HepG2 (cell line): ENCODE data around the gene APBA3. TPM values are rescaled to one million over a fixed set of nuclear protein-coding genes. Genes with fewer than 3 reads are reported as not detected.
"Not testable (repeated sequence)": the region's sequence is repeated elsewhere in the genome, so short reads cannot be mapped to it uniquely, and the experiment has no call there.

Source experiments
- ATAC-seq: fragments of 200-7000 bp; cut with Tn5 transposase; 3 replicates; pipeline ENCODE4 v1.9.1; 2020; ENCODE audit warnings: mild to moderate bottlenecking, moderate library complexity
- BruUV-seq: library from RNA; stranded (reverse); fragments of 400-500 nt; replicated peaks from 2 replicates; lab custom pipeline; 2021; lab: Mats Ljungman, UMichigan
- CTCF ChIA-PET: fragments of 300-600 bp; formaldehyde crosslinking; extraction: SDS; loops from one replicate; lab custom pipeline; 2021; ENCODE audit warnings: low total read pairs, inconsistent platforms, low intra/inter-chr PET ratio; lab: Yijun Ruan, JAX
- POLR2A ChIA-PET: fragments of 350-600 bp; sonication (Branson Sonifier 250); formaldehyde crosslinking; loops from one replicate; lab custom pipeline; 2020; ENCODE audit warnings: antibody characterized with exemption, inconsistent platforms; lab: Yijun Ruan, JAX
- DNase-seq: peaks from one replicate; pipeline ENCODE4 v3.0.0-alpha.2; 2015; ENCODE audit warnings: low spot score
- FAIRE-seq: peaks from 3 replicates; lab custom pipeline; 2011; peaks lifted over from hg19 to GRCh38; lab: Jason Lieb, UNC
- H2AFZ ChIP-seq: one replicate; pipeline ENCODE4 v1.6.1; 2011; ENCODE audit warnings: low read length, inconsistent platforms
- H3K27ac ChIP-seq: fragments of 300-600 bp; 3 replicates; pipeline ENCODE4 v1.8.0; 2011; ENCODE audit warnings: mixed run types, mild to moderate bottlenecking, mixed read lengths, low read length, inconsistent platforms; ENCODE audit not compliant: insufficient read depth; ENCODE audit errors: extremely low read length
- H3K27me3 ChIP-seq, 2 experiments: fragments of 200-600 bp in 1 of 2; 2 replicates in 1 of 2; 3 replicates in 1 of 2; pipeline versions ENCODE4 v1.6.0 to v1.8.0; 2011; ENCODE audit warnings: low read length in 2 of 2, mild to moderate bottlenecking in 2 of 2, moderate library complexity in 2 of 2, inconsistent platforms in 1 of 2; ENCODE audit not compliant: insufficient read depth in 2 of 2, control insufficient read depth in 1 of 2
- H3K36me3 ChIP-seq, 2 experiments: fragments of 200-600 bp in 1 of 2; replicated peaks in 1 of 2; 2 replicates in 1 of 2; 3 replicates in 1 of 2; pipeline versions ENCODE4 v1.5.1 to v1.8.0; 2011; ENCODE audit warnings: low read length in 2 of 2, inconsistent platforms in 1 of 2; ENCODE audit not compliant: insufficient read depth in 2 of 2, control insufficient read depth in 1 of 2
- H3K4me1 ChIP-seq: 2 replicates; pipeline ENCODE4 v1.5.1; 2012; ENCODE audit warnings: low read length, inconsistent platforms; ENCODE audit not compliant: insufficient read depth
- H3K4me2 ChIP-seq: 2 replicates; pipeline ENCODE4 v1.6.0; 2011; ENCODE audit warnings: low read depth, low read length, inconsistent platforms
- H3K4me3 ChIP-seq, 3 experiments: fragments of 200-600 bp in 1 of 3; sonication (generic), shearing (Covaris generic) in 1 of 3; replicated peaks in 1 of 3; 2 replicates each; pipeline ENCODE4 v1.5.1; 2011 to 2016; ENCODE audit warnings: low read length in 3 of 3, inconsistent platforms in 2 of 3, low read depth in 2 of 3, mild to moderate bottlenecking in 2 of 3, control low read depth in 1 of 3, mixed read lengths in 1 of 3; ENCODE audit not compliant: insufficient read depth in 1 of 3
- H3K79me2 ChIP-seq: one replicate; pipeline ENCODE4 v1.6.1; 2011; ENCODE audit warnings: low read length, inconsistent platforms; ENCODE audit not compliant: insufficient read depth
- H3K9ac ChIP-seq: 2 replicates; pipeline ENCODE4 v1.6.0; 2011; ENCODE audit warnings: mild to moderate bottlenecking, low read depth, low read length, inconsistent platforms; ENCODE audit not compliant: insufficient read depth
- H3K9me3 ChIP-seq: 2 replicates; pipeline ENCODE4 v1.5.1; 2012; ENCODE audit warnings: mild to moderate bottlenecking, low read length
- H4K20me1 ChIP-seq: 2 replicates; pipeline ENCODE4 v1.6.0; 2011; ENCODE audit warnings: inconsistent platforms, mild to moderate bottlenecking, low read length, moderate library complexity; ENCODE audit not compliant: insufficient read depth
- ARHGAP35 ChIP-seq: sonication (generic); formaldehyde crosslinking; IDR thresholded peaks from 2 replicates; pipeline ENCODE4 v1.9.0; 2022; ENCODE audit warnings: mild to moderate bottlenecking, inconsistent platforms, moderate library complexity, missing genetic modification reagents, borderline replicate concordance
- HOXA5 ChIP-seq: sonication (generic); formaldehyde crosslinking; IDR thresholded peaks from 2 replicates; pipeline ENCODE4 v1.4.0; 2020; ENCODE audit warnings: missing genetic modification reagents
- MAFG ChIP-seq: sonication (generic); formaldehyde crosslinking; IDR thresholded peaks from 2 replicates; pipeline ENCODE4 v1.5.1; 2020; ENCODE audit warnings: mild to moderate bottlenecking, missing genetic modification reagents
- POLR2AphosphoS5 ChIP-seq: IDR thresholded peaks from 2 replicates; pipeline ENCODE4 v1.6.1; 2012; ENCODE audit warnings: low read depth, low read length
- RBFOX2 ChIP-seq: fragments of 200-400 bp; formaldehyde crosslinking; IDR thresholded peaks from 2 replicates; pipeline ENCODE4 v1.6.1; 2017; ENCODE audit warnings: low read depth, mild to moderate bottlenecking, low read length
- SRY ChIP-seq: sonication (generic); formaldehyde crosslinking; IDR thresholded peaks from 2 replicates; pipeline ENCODE4 v1.8.0; 2022; ENCODE audit warnings: mild to moderate bottlenecking, missing genetic modification reagents
- TBP ChIP-seq: sonication (generic); formaldehyde crosslinking; IDR thresholded peaks from 2 replicates; pipeline ENCODE4 v1.5.0; 2020; ENCODE audit warnings: missing genetic modification reagents
- ZBTB33 ChIP-seq: sonication (generic); formaldehyde crosslinking; IDR thresholded peaks from 2 replicates; pipeline ENCODE4 v1.4.0; 2020; ENCODE audit warnings: missing genetic modification reagents
- ZBTB7B ChIP-seq: sonication (generic); formaldehyde crosslinking; IDR thresholded peaks from 2 replicates; pipeline ENCODE4 v1.4.0; 2020; ENCODE audit warnings: missing genetic modification reagents
- ZSCAN22 ChIP-seq: sonication (generic); formaldehyde crosslinking; IDR thresholded peaks from 2 replicates; pipeline ENCODE4 v1.4.0; 2020; ENCODE audit warnings: mild to moderate bottlenecking, missing genetic modification reagents
- WGBS: methylation state at CpG from one replicate; pipeline ENCODE4 v1.1.6; 2017; ENCODE audit warnings: low lambda C conversion rate; 5-methylcytosine and 5-hydroxymethylcytosine counted together
- in situ Hi-C: cut with HindIII; loops from 2 replicates; pipeline ENCODE4 v1.10.0; 2017; ENCODE audit warnings: low pct_unique_long_range_greater_than_20kb; ENCODE audit not compliant: extremely low pct_ligation_motif_present
- intact Hi-C: fragments of 100-400 bp; cut with micrococcal nuclease; formaldehyde crosslinking; loops from one replicate; pipeline ENCODE4 v1.10.0; 2022; ENCODE audit not compliant: unreplicated experiment
- polyA plus RNA-seq, 8 experiments: library from polyadenylated mRNA; depleted of rRNA in 3 of 8; stranded (reverse) in 7 of 8; unstranded in 1 of 8; fragments of >200 nt; fragmentation: Illumina TruSeq in 4 of 8; extraction: Trizol in 4 of 8; gene quantifications; 2 replicates each; pipeline versions ENCODE4 v1.2.1 to v1.2.3, GENCODE V29; 2011 to 2016; ENCODE audit warnings: low read depth in 4 of 8, missing spikeins in 1 of 8, mixed read lengths in 1 of 8; ENCODE audit not compliant: insufficient read depth in 1 of 8
- total RNA-seq, 5 experiments: library from RNA; depleted of rRNA; stranded (reverse); fragments of >200 nt; fragmentation: Illumina TruSeq; extraction: Trizol; gene quantifications; 2 replicates each; pipeline ENCODE4 v1.2.3, GENCODE V29; 2016; ENCODE audit warnings: low read depth in 1 of 5

The APBA3 gene
- total and polyA plus RNA-seq, 2 of the 13 experiments (the other 11 are each of a cell fraction or from before 2014, with no cell fraction given): 14.2 to 14.3 TPM

GRCh38 chr19:3767050-3767449, 5.6 kb upstream of the APBA3 start:
- 85% methylated on average over 10 of the region's 23 CpGs for WGBS
- peaks cover 9 to 20% of the 10 kb centered on the region in 2 experiments; a peak in 2 of 5 replicates for H3K36me3 ChIP-seq
- no peak overlapping the region for H3K27ac ChIP-seq
- peaks cover 5% of the 10 kb centered on the region for H3K79me2 ChIP-seq
- POLR2A ChIA-PET: no interaction called here
- no peak for ATAC-seq
- no peak overlapping the region for H3K9ac ChIP-seq
- CTCF ChIA-PET: no interaction called here
- H4K20me1 ChIP-seq: no peaks in the 10 kb centered on the region
- FAIRE-seq: no peak
- no peak for DNase-seq
- no TSS peak for BruUV-seq
- H3K4me3 ChIP-seq: no peak overlapping the region
- H3K4me1 ChIP-seq: peaks cover 6% of the 10 kb centered on the region
- no peak overlapping the region for H3K4me2 ChIP-seq
- intact Hi-C loops: loop anchor here (10.0 kb wide), 1 partner anchor 62 kb away; the partner anchor contains the start of genes PIP5K1C and TJP3
- H2AFZ ChIP-seq: no peak overlapping the region
- H3K9me3 ChIP-seq: no peaks in the 10 kb centered on the region
- TF ChIP-seq TBP (no peak), RBFOX2 (peak; percentile 53; the same call in 1 of the 2 replicates)
- in situ Hi-C loops: no loop called here
- no peaks in the 10 kb centered on the region for H3K27me3 ChIP-seq

- TF ChIP-seq SRY (no peak), ZSCAN22 (CRISPR knock-in tag) (no peak), HOXA5 (CRISPR knock-in tag) (no peak), MAFG (CRISPR knock-in tag) (no peak), ZBTB7B (no peak), ZBTB33 (CRISPR knock-in tag) (no peak), ARHGAP35 (CRISPR knock-in tag) (no peak), POLR2AphosphoS5 (no peak)
- no peak for DNase-seq
- no peak overlapping the region for H3K4me2 ChIP-seq
- H3K27me3 ChIP-seq: no peaks in the 10 kb centered on the region
- POLR2A ChIA-PET: no interaction called here
- CTCF ChIA-PET: no interaction called here
- in situ Hi-C loops (no loop called here), intact Hi-C loops (loop anchor here (10.0 kb wide), 1 partner anchor 62 kb away; the partner anchor contains the start of genes PIP5K1C and TJP3)
- no peak overlapping the region for H3K9ac ChIP-seq
- no TSS peak for BruUV-seq
- no peaks in the 10 kb centered on the region for H3K9me3 ChIP-seq
- FAIRE-seq: no peak
- 86% methylated on average over 7 of the region's 7 CpGs for WGBS
- H2AFZ ChIP-seq: no peak overlapping the region
- H3K79me2 ChIP-seq: peaks cover 5% of the 10 kb centered on the region
- H3K4me3 ChIP-seq: no peak overlapping the region
- ATAC-seq: no peak
- peaks cover 6% of the 10 kb centered on the region for H3K4me1 ChIP-seq
- no peaks in the 10 kb centered on the region for H4K20me1 ChIP-seq
- H3K27ac ChIP-seq: no peak overlapping the region
- H3K36me3 ChIP-seq: peaks cover 9 to 20% of the 10 kb centered on the region in 2 experiments; a peak in 2 of 5 replicates
Observed at GRCh38 chr19:3766520-3766919, 5.0 kb upstream of the APBA3 start.

- H3K27ac ChIP-seq, FAIRE-seq, ATAC-seq, in situ Hi-C loops, H3K4me1 ChIP-seq, BruUV-seq, POLR2A ChIA-PET, H3K4me2 ChIP-seq, H2AFZ ChIP-seq, DNase-seq, H3K9me3 ChIP-seq, H3K9ac ChIP-seq, H4K20me1 ChIP-seq, CTCF ChIA-PET, H3K4me3 ChIP-seq, H3K27me3 ChIP-seq: not testable (repeated sequence)
- Histone ChIP-seq H3K79me2 (peaks cover 11% of the 10 kb centered on the region), H3K36me3 (peaks cover 9 to 20% of the 10 kb centered on the region in 2 experiments; a peak in 2 of 5 replicates)
- WGBS: 99% methylated on average over 5 of the region's 5 CpGs
- intact Hi-C loops: loop anchor here (10.0 kb wide), 1 partner anchor 61 kb away; the partner anchor contains the start of genes PIP5K1C and TJP3
Observed at GRCh38 chr19:3765757-3766156, 4.3 kb upstream of the APBA3 start.
